Ishikawa (cell line): ENCODE measurements around the gene SORCS3.

Experiments
- TAF1 ChIP-seq: IDR thresholded peaks from 2 replicates; pipeline ENCODE4 v1.6.1; 2012; ENCODE audit warnings: low read depth, mild to moderate bottlenecking
- TCF12 ChIP-seq: IDR thresholded peaks from 2 replicates; pipeline ENCODE4 v1.6.1; 2012; ENCODE audit warnings: low read depth

DNA sequence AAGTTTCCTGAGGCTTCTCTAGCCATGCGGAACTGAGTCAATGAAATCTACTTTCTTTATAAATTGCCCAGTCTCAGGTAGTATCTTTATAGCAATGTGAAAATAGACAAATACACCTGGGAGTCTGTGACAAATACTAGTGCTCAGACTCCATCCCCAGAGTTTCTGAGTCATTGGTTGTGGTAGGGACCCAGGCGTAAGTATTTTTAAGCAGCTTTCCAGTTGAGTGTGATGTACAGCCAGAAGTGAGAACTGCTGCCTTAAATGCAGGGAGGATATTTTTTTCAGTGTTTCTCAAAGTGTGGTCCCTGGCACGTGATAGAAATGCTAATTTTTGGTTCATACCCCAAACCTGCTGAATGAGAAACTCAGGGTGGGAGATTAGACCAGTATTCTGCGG lies 121.7 kb downstream of the SORCS3 start:
- TF ChIP-seq TCF12 (no peak), TAF1 (no peak)
